Esophagus muscularis mucosa (tissue), 4 donors: ENCODE measurements around the gene SREK1IP1. TPM values are rescaled to one million over a fixed set of nuclear protein-coding genes. Genes with fewer than 3 reads are reported as not detected.

Experiments
- DNase-seq: peaks from one replicate; pipeline ENCODE4 v3.0.0-alpha.2; 2017; ENCODE audit errors: extremely low spot score
- H3K27ac ChIP-seq, 4 donors: fragments of 200-600 bp; sonication (generic); replicated peaks in 1 of 4; 1 replicate in 3 of 4; 2 replicates in 1 of 4; pipeline ENCODE4 v1.5.1; 2016 to 2019; ENCODE audit warnings: mild to moderate bottlenecking in 1 of 4
- H3K27me3 ChIP-seq, 4 donors: fragments of 200-600 bp; sonication (generic); one replicate each; pipeline versions ENCODE4 v1.5.1 to v1.6.0; 2016 to 2019
- H3K36me3 ChIP-seq, 4 donors: fragments of 200-600 bp; sonication (generic); one replicate each; pipeline ENCODE4 v1.5.1; 2016 to 2019
- H3K4me1 ChIP-seq, 4 donors: fragments of 200-600 bp; sonication (generic); one replicate each; pipeline ENCODE4 v1.5.1; 2016 to 2019
- H3K4me3 ChIP-seq, 4 donors: fragments of 200-600 bp; sonication (generic); 1 replicate in 2 of 4; 2 replicates in 2 of 4; pipeline ENCODE4 v1.5.1; 2016 to 2019; ENCODE audit warnings: mild to moderate bottlenecking in 4 of 4, moderate library complexity in 1 of 4
- H3K9me3 ChIP-seq, 4 donors: fragments of 200-600 bp; sonication (generic); 1 replicate in 3 of 4; 2 replicates in 1 of 4; pipeline ENCODE4 v1.5.1; 2016 to 2019
- CTCF ChIP-seq, 3 experiments: fragments of 200-600 bp in 2 of 3; fragments of 450-650 bp in 1 of 3; sonication (generic) in 2 of 3; IDR thresholded peaks; one replicate each; pipeline ENCODE4 v1.5.1; 2017 to 2019; ENCODE audit warnings: antibody characterized with exemption in 3 of 3, mild to moderate bottlenecking in 2 of 3, moderate library complexity in 1 of 3
- EP300 ChIP-seq: sonication (generic); formaldehyde crosslinking; IDR thresholded peaks from one replicate; pipeline ENCODE4 v1.6.1; 2017; ENCODE audit warnings: antibody characterized with exemption
- POLR2A ChIP-seq: fragments of 450-650 bp; IDR thresholded peaks from one replicate; pipeline ENCODE4 v1.6.1; 2017; ENCODE audit warnings: antibody characterized with exemption, moderate library complexity, mild to moderate bottlenecking, low read depth
- POLR2AphosphoS5 ChIP-seq, 2 donors: sonication (generic); formaldehyde crosslinking; IDR thresholded peaks; one replicate each; pipeline ENCODE4 v1.6.1; 2017; ENCODE audit warnings: antibody characterized with exemption in 2 of 2
- WGBS: methylation state at CpG from one replicate; pipeline ENCODE4 v1.1.5; 2018; 5-methylcytosine and 5-hydroxymethylcytosine counted together
- intact Hi-C: fragments of 100-400 bp; cut with DNase I; formaldehyde crosslinking; loops from one replicate; pipeline ENCODE4 v1.15.1; 2023
- total RNA-seq, 4 donors: library from RNA; depleted of rRNA; stranded (reverse); fragments of >200 nt; gene quantifications; one replicate each; pipeline versions ENCODE4 v1.1.0 to v1.2.1, GENCODE V29; 2016

The SREK1IP1 gene
- total RNA-seq, 4 donors from 2014 or later, result 10.7 to 17.4 (median 11.0) TPM

- H3K4me3 ChIP-seq, result no peak overlapping the region
- DNase-seq, result no peak
- intact Hi-C loops, result no loop called here
- H3K27me3 ChIP-seq, result no peaks in the 10 kb centered on the region
- H3K27ac ChIP-seq, result no peak overlapping the region
- 100% methylated on average over 1 of the region's 1 CpG for WGBS
- H3K36me3 ChIP-seq, result peaks cover 0 to 7% (median 5%) of the 10 kb centered on the region in 4 donors
- no peak for TF ChIP-seq POLR2A
- peaks cover 0 to 5% (median 0%) of the 10 kb centered on the region in 4 donors for H3K4me1 ChIP-seq
- H3K9me3 ChIP-seq, result no peaks in the 10 kb centered on the region
Observed at GRCh38 chr5:64746446-64746845, 22.0 kb downstream of the SREK1IP1 start.

- Histone ChIP-seq H3K9me3 (no peaks in the 10 kb centered on the region), H3K36me3 (peaks cover 5 to 18% (median 13%) of the 10 kb centered on the region in 4 donors), H3K27me3 (no peaks in the 10 kb centered on the region), H3K27ac (no peak overlapping the region), H3K4me3 (no peak overlapping the region), H3K4me1 (peaks cover 0 to 5% (median 0%) of the 10 kb centered on the region in 4 donors)
- WGBS, result 100% methylated on average over 1 of the region's 1 CpG
- TF ChIP-seq POLR2A (no peak), POLR2AphosphoS5 (IDR thresholded peaks at IDR 0.05) (no peak), CTCF (IDR thresholded peaks at IDR 0.05) (no peak), EP300 (no peak)
- intact Hi-C loops, result no loop called here
- DNase-seq, result no peak
Observed at GRCh38 chr5:64744914-64745313, 23.6 kb downstream of the SREK1IP1 start.

GRCh38 chr5:64742821-64743220 lies 25.7 kb downstream of the SREK1IP1 start:
- H3K4me1 ChIP-seq, result peaks cover 0 to 5% (median 0%) of the 10 kb centered on the region in 4 donors
- no peak for DNase-seq
- H3K27me3 ChIP-seq, result no peaks in the 10 kb centered on the region
- H3K27ac ChIP-seq, result no peak overlapping the region
- TF ChIP-seq CTCF (IDR thresholded peaks at IDR 0.05) (no peak), POLR2AphosphoS5 (IDR thresholded peaks at IDR 0.05) (no peak), EP300 (no peak), POLR2A (no peak)
- peaks cover 10 to 31% (median 17%) of the 10 kb centered on the region in 4 donors for H3K36me3 ChIP-seq
- intact Hi-C loops, result no loop called here
- no peak overlapping the region for H3K4me3 ChIP-seq
- H3K9me3 ChIP-seq, result no peaks in the 10 kb centered on the region

GRCh38 chr5:64742411-64742810 lies 26.1 kb downstream of the SREK1IP1 start:
- Histone ChIP-seq H3K27ac (no peak overlapping the region), H3K36me3 (peaks cover 7 to 27% (median 15%) of the 10 kb centered on the region in 4 donors), H3K9me3 (no peaks in the 10 kb centered on the region), H3K27me3 (no peaks in the 10 kb centered on the region), H3K4me3 (no peak overlapping the region), H3K4me1 (peaks cover 0 to 5% (median 0%) of the 10 kb centered on the region in 4 donors)
- TF ChIP-seq CTCF (IDR thresholded peaks at IDR 0.05) (no peak), EP300 (no peak), POLR2A (no peak)
- 100% methylated on average over 1 of the region's 1 CpG for WGBS
- intact Hi-C loops, result no loop called here
- DNase-seq, result no peak

- no peaks in the 10 kb centered on the region for H3K27me3 ChIP-seq
- no peaks in the 10 kb centered on the region for H3K4me1 ChIP-seq
- DNase-seq, result no peak
- WGBS, result 91% methylated on average over 2 of the region's 2 CpGs
- no peak for TF ChIP-seq POLR2A
- TF ChIP-seq CTCF (IDR thresholded peaks at IDR 0.05), result no peak
- TF ChIP-seq POLR2AphosphoS5 (IDR thresholded peaks at IDR 0.05), result no peak
- no peak for TF ChIP-seq EP300
- H3K9me3 ChIP-seq, result no peaks in the 10 kb centered on the region
- H3K4me3 ChIP-seq, result no peak overlapping the region
- peaks cover 13 to 78% (median 36%) of the 10 kb centered on the region in 4 donors for H3K36me3 ChIP-seq
- H3K27ac ChIP-seq, result no peak overlapping the region
- intact Hi-C loops, result no loop called here
Observed at GRCh38 chr5:64727150-64727549, 41.3 kb downstream of the SREK1IP1 start.
